ENCODE measurements around the gene TULP1. TPM values are rescaled to one million over a fixed set of nuclear protein-coding genes. Genes with fewer than 3 reads are reported as not detected.

Gene TULP1
- polyA plus RNA-seq, 4 donors: 0.72 TPM; not detected in 3

DNA sequence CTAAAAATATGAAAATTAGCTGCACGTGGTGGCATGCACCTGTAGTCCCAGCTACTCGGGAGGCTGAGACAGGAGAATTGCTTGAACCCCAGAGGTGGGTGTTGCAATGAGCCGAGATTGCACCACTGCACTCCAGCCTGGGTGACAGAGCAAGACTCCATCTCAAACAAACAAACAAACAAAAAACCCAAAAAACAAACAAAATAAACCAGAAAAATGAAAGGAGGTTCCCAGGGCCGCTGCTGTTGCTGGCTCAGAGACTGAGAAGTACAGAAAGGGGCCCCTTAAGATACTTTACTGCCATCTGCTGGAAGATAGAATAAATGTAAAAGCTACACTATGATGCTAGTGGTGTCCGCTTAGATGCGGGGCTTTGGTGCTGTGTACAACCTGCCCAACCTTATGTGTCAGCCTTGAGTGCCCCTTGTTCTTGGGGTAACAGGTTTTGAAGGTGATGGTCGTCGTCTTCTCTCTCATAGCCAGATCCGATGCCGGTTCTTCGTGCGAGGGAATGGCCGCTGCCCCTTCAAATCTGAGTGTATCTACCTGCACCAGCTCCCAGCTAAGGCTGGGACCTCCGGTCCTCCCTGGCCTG is 63.3 kb downstream of the TULP1 start:
- Histone ChIP-seq H3K9me3 (ENCODE audit: control insufficient read depth in 2 of 2, insufficient read depth in 1 of 2, low read depth in 1 of 2, low read length in 1 of 2) (no peaks in the 10 kb centered on the region), H3K27me3 (ENCODE audit: control insufficient read depth in 3 of 3, insufficient read depth in 3 of 3, low read length in 3 of 3) (no peaks in the 10 kb centered on the region), H3K4me1 (ENCODE audit: control insufficient read depth in 3 of 3, insufficient read depth in 2 of 3, low read depth in 1 of 3, low read length in 2 of 3) (peaks cover 0 to 17% (median 0%) of the 10 kb centered on the region in 3 donors), H3K27ac (ENCODE audit: low read depth in 1 of 3, low read length in 2 of 3) (no peak overlapping the region), H3K4me3 (ENCODE audit: low read depth in 1 of 3, low read length in 3 of 3) (no peak overlapping the region), H3K36me3 (ENCODE audit: control insufficient read depth in 3 of 3, insufficient read depth in 2 of 3, low read depth in 1 of 3, low read length in 3 of 3) (peaks cover 0 to 2% (median 0%) of the 10 kb centered on the region in 3 donors)
- FAIRE-seq (no peak), DNase-seq (peak; percentile 74 to 75)
- 23 to 34% (median 28%) methylated on average over 14 of the region's 14 CpGs for WGBS, 3 donors

- no peak for FAIRE-seq
- WGBS, 3 donors: 71 to 80% (median 75%) methylated on average over 7 of the region's 7 CpGs
- Histone ChIP-seq H3K36me3 (ENCODE audit: control insufficient read depth in 3 of 3, insufficient read depth in 2 of 3, low read depth in 1 of 3, low read length in 3 of 3) (no peaks in the 10 kb centered on the region), H3K9me3 (ENCODE audit: control insufficient read depth in 2 of 2, insufficient read depth in 1 of 2, low read depth in 1 of 2, low read length in 1 of 2) (no peaks in the 10 kb centered on the region), H3K27me3 (ENCODE audit: control insufficient read depth in 3 of 3, insufficient read depth in 3 of 3, low read length in 3 of 3) (no peaks in the 10 kb centered on the region), H3K4me3 (ENCODE audit: low read depth in 1 of 3, low read length in 3 of 3) (no peak overlapping the region), H3K4me1 (ENCODE audit: control insufficient read depth in 3 of 3, insufficient read depth in 2 of 3, low read depth in 1 of 3, low read length in 2 of 3) (peaks cover 0 to 12% (median 0%) of the 10 kb centered on the region in 3 donors), H3K27ac (ENCODE audit: low read depth in 1 of 3, low read length in 2 of 3) (no peak overlapping the region)
- no peak for DNase-seq
Measured at GRCh38 chr6:35448191-35448590, 64.5 kb downstream of the TULP1 start.

Other genes with a start within 250 kb of the TULP1 start
- gene DEF6, start 215.1 kb downstream of the TULP1 start, polyA plus RNA-seq: 10 to 100 TPM in 2 of 4 donors, 1 to 10 TPM in 2; 4.7 to 16.2 (median 12.3) TPM
- 10 to 100 TPM in 3 of 4 donors, 1 to 10 TPM in 1; 7.8 to 29.4 (median 13.8) TPM for gene PPARD, start 170.3 kb downstream of the TULP1 start, polyA plus RNA-seq
- gene FANCE, start 60.6 kb downstream of the TULP1 start, polyA plus RNA-seq: 10 to 100 TPM in 1 of 4 donors, 1 to 10 TPM in 3; 1.6 to 10.3 (median 3.1) TPM
- gene RPL10A, start 44.5 kb downstream of the TULP1 start, polyA plus RNA-seq: 1,000 to 10,000 TPM in 3 of 4 donors, 100 to 1,000 TPM in 1; 724 to 2,603 (median 2,051) TPM
- gene TEAD3, start 15.8 kb downstream of the TULP1 start, polyA plus RNA-seq: 10 to 100 TPM; 13.4 to 35.6 (median 19.0) TPM
- 100 to 1,000 TPM in 2 of 4 donors, 10 to 100 TPM in 1, 1 to 10 TPM in 1; 8.7 to 150 (median 88.9) TPM for gene FKBP5, start 176.0 kb upstream of the TULP1 start, polyA plus RNA-seq
- 1 to 10 TPM in 1 of 4 donors, under 1 TPM in 2, not detected in 1; 0.41 to 2.5 (median 0.72) TPM for gene ARMC12, start 224.1 kb upstream of the TULP1 start, polyA plus RNA-seq